ENCODE measurements around the gene MEG3. TPM values are rescaled to one million over a fixed set of nuclear protein-coding genes. Genes with fewer than 3 reads are reported as not detected.

MEG3 gene
- total RNA-seq, 1 experiment from 2014 or later: not detected

DNA sequence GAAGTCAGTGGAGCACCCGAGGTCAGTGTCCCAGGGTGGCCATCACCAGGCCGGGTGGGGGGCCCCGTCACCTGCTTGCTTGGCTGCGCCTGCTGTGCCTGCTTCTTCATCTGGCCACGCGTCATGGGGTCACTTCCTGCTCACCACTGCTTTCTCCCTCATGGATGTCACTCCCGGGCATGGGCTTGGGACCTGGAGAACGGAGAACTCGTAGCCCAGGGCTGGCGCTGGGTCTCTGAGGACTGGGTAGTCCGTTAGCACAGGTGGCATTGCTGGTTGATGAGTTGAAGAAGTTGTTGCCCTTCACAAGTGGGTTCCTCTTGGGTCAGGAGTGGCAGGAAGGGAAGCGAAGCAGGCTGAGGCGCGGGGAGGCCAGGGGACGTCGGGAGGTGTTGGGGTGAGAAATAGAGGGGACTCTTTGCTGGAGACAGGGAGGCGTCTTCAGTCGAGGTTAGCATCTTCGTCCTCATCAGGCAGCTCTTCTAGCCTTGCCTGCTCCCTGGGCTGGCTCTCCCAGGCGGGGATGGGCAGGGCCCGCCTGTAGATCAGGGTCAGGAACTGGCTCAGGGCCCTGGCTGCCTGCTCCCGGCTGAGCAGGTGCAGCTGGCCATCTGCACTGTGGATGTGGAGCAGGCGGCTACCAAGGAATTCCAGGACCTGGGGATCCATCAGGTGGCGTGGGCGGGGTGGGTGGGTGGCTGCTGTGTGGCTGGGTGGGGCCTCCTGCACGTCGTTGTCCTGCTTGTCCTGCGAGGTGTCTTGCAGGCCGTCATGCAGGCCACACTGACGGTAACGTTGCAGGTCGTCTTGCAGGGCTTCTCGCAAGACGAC, 54.6 kb downstream of the MEG3 start:
- no peak for DNase-seq (ENCODE audit: low read depth)

- no peak for DNase-seq (ENCODE audit: low read depth)
Measured at GRCh38 chr14:100881211-100882025, 55.5 kb downstream of the MEG3 start.

GRCh38 chr14:100882026-100882967, 56.4 kb downstream of the MEG3 start:
- no peak for DNase-seq (ENCODE audit: low read depth)

DNA sequence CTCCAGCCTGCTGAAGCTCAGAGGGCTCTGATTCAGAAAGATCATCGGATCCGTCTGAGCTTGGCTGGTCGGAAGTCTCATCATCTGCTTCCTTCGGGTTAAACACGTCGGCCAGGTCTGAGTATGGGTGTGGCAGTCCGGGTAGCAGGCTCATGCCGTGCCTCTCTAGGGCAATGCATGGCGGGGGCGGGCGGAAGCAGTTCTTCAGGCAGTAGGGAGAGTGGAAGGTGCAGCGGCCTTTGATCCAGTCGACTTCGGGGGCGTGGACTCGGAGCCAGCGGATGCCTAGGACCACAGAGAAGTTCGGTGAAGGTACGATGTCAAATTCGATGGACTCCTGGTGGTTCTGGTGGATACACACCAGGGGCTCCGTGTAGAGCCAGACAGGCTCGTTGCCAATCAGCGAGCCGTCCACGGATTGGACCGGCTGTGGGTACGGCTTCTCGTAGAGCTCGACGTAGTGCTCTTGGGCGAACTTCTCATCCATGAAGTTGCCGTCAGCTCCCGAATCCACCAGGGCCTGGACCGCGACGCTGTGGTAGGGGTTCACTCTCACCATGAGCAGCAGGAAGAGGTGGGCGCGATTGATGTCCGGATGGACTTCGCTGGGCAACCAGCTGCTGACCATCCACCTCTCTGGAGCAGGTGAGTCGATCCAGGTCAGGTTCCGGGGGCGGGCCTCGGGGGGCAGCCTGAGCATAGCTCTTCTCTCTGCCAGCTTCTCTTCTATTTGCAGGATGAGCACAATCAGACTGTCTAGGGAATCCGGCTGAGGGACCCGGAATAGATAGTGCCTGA, 57.3 kb downstream of the MEG3 start:
- DNase-seq (ENCODE audit: low read depth): no peak

DNA sequence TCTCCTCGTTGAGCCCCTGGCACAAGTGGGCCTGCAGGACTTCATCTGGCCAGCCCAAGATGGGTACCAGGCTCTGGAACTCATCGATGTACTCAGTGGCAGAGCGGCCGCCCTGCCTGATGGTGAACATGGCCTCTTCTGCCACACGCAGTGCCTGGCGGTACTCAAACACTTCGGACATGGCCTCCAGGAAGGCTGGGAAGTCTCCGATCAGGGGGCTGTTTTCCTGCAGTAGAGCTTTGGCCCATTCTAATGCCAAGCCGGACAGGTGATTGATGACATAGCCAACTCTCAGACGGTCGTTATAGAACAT, 57.8 kb downstream of the MEG3 start:
- DNase-seq (ENCODE audit: low read depth): no peak

DNA sequence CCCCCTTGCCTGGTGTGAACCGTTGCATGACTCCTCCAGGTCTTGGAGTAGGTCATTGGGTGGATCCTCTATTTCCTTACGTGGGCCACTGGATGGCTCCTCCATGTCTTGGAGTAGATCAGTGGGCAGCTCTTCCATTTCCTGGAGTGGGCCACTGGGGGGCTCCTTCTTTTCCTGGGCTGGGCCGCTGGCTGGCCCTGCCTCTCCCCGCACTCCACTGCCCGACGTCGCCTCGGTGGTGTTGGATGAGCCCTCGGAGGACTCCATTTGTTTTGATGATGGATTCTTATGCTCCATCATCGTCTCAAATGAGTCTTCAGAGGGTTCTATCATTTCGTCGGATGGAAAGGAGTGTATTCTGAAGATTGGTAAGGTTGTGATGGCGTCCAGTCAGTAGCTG, 58.5 kb downstream of the MEG3 start:
- no peak for DNase-seq (ENCODE audit: low read depth)

GRCh38 chr14:100885196-100885595, 59.3 kb downstream of the MEG3 start:
- DNase-seq (ENCODE audit: low read depth): no peak

- DNase-seq (ENCODE audit: low read depth): no peak
Measured at GRCh38 chr14:100885617-100886016, 59.7 kb downstream of the MEG3 start.

- DNase-seq (ENCODE audit: low read depth): no peak
Measured at GRCh38 chr14:100887728-100888335, 61.9 kb downstream of the MEG3 start.

- DNase-seq (ENCODE audit: low read depth): no peak
Measured at GRCh38 chr14:100888789-100889315, 62.9 kb downstream of the MEG3 start.

DNA sequence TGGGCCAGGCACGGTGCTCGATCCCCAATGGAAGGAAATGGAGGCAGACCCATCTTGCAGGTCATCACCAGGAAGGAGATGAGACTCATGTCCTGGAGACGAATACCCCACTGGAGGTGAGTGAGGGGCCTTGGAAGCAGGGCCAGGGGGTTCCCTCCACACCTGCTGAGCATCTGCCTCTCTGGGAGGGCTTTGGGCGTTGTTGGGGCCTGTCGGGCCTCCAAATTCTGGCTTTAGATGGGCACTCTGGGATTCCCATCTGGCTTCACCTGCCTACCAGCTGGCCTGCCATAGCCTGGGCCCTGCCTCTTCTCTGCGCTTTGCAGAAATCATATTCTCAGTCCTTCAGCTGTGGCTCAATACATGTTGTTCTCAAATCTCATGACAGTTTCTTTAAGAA, 63.7 kb downstream of the MEG3 start:
- no peak for DNase-seq (ENCODE audit: low read depth)

- no peak for DNase-seq (ENCODE audit: low read depth)
Measured at GRCh38 chr14:100890061-100890850, 64.3 kb downstream of the MEG3 start.

DNA sequence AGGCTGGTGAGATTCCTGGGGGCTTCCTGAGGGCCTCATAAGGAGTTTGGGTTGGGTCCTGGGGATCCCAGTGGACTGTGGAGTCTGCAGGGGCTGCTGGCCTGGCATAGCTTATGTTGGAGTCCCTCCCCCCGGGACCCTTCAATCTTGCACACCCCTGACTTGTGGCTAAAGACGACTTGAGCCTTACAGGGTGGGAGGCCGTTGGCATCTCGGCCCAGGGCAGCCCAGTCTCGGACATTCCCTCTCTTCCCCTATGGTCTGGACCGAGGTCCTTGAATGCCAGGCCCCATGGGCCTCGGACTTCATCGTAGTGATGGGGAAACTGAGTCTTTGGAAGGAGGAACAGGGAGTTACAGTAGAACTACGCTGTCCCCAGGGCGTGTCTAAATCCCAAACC, 65.1 kb downstream of the MEG3 start:
- DNase-seq (ENCODE audit: low read depth): no peak

GRCh38 chr14:100891501-100892445, 65.9 kb downstream of the MEG3 start:
- DNase-seq (ENCODE audit: low read depth): no peak

- no peak for DNase-seq (ENCODE audit: low read depth)
Measured at GRCh38 chr14:100892496-100893227, 66.7 kb downstream of the MEG3 start.

DNA sequence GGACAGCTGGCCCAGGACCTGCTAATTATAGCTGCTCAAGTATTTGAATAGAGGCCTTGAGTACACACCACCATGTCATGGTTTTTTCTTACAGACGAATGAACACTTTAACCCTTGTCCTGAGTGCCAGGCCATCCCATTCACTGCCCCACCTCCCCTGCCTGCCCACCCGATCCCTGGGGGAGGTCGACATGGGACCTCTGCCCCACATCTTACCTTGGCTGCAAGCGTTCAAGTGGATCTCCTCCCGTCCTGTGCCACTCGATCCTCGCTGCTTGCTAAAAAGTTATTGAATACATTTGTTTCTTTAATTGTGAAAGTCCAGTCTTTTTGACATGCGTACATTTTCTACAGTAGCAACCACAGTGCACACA, 67.3 kb downstream of the MEG3 start:
- DNase-seq (ENCODE audit: low read depth): no peak

DNA sequence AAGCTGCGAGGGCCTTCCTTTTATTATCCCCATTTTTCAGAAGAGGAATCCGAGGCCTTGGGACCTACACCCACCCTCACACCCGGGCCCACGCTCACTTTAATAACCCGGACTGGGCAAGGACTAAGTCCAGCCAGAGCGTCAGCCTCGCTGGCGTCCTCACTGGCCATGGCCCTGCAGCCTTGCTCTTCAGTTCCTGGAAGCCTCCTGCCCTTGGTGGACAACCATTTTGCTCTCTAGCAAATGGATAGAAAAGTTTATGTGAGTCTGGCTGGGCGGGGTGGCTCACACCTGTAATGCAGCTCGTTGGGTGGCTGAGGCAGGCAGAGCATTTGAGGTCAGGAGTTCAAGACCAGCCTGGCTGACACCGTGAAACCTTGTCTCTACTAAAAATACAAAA, 67.8 kb downstream of the MEG3 start:
- no peak for DNase-seq (ENCODE audit: low read depth)

DNA sequence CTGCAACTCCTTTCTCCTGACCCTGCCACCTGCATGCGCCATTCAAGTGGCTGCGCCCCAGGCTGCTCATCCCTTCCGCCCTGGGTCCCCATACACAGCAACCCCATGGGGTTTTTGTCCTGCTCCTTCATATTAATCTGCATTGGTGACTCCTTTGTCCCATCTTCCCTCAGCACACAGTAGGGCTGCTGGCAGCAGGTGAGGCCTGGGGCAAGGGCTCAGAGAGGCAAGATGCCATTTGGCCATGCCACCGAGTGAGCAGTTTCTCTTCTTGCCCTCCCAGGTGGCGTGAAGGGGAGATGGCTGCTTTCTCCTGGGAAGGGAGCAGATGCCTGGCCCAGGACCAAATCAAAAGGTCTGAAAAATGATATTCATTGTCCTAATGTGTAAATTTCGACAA, 68.5 kb downstream of the MEG3 start:
- DNase-seq (ENCODE audit: low read depth): no peak
